Esophagus muscularis mucosa (tissue), 4 donors: ENCODE data around the gene ASB15. TPM values are rescaled to one million over a fixed set of nuclear protein-coding genes. Genes with fewer than 3 reads are reported as not detected.

ENCODE experiments used
- DNase-seq: peaks from one replicate; pipeline ENCODE4 v3.0.0-alpha.2; 2017; ENCODE audit errors: extremely low spot score
- H3K27ac ChIP-seq, 4 donors: fragments of 200-600 bp; sonication (generic); replicated peaks in 1 of 4; 1 replicate in 3 of 4; 2 replicates in 1 of 4; pipeline ENCODE4 v1.5.1; 2016 to 2019; ENCODE audit warnings: mild to moderate bottlenecking in 1 of 4
- H3K27me3 ChIP-seq, 4 donors: fragments of 200-600 bp; sonication (generic); one replicate each; pipeline versions ENCODE4 v1.5.1 to v1.6.0; 2016 to 2019
- H3K36me3 ChIP-seq, 4 donors: fragments of 200-600 bp; sonication (generic); one replicate each; pipeline ENCODE4 v1.5.1; 2016 to 2019
- H3K4me1 ChIP-seq, 4 donors: fragments of 200-600 bp; sonication (generic); one replicate each; pipeline ENCODE4 v1.5.1; 2016 to 2019
- H3K4me3 ChIP-seq, 4 donors: fragments of 200-600 bp; sonication (generic); 1 replicate in 2 of 4; 2 replicates in 2 of 4; pipeline ENCODE4 v1.5.1; 2016 to 2019; ENCODE audit warnings: mild to moderate bottlenecking in 4 of 4, moderate library complexity in 1 of 4
- H3K9me3 ChIP-seq, 4 donors: fragments of 200-600 bp; sonication (generic); 1 replicate in 3 of 4; 2 replicates in 1 of 4; pipeline ENCODE4 v1.5.1; 2016 to 2019
- CTCF ChIP-seq, 3 experiments: fragments of 200-600 bp in 2 of 3; fragments of 450-650 bp in 1 of 3; sonication (generic) in 2 of 3; IDR thresholded peaks; one replicate each; pipeline ENCODE4 v1.5.1; 2017 to 2019; ENCODE audit warnings: antibody characterized with exemption in 3 of 3, mild to moderate bottlenecking in 2 of 3, moderate library complexity in 1 of 3
- EP300 ChIP-seq: sonication (generic); formaldehyde crosslinking; IDR thresholded peaks from one replicate; pipeline ENCODE4 v1.6.1; 2017; ENCODE audit warnings: antibody characterized with exemption
- POLR2A ChIP-seq: fragments of 450-650 bp; IDR thresholded peaks from one replicate; pipeline ENCODE4 v1.6.1; 2017; ENCODE audit warnings: antibody characterized with exemption, moderate library complexity, mild to moderate bottlenecking, low read depth
- POLR2AphosphoS5 ChIP-seq, 2 donors: sonication (generic); formaldehyde crosslinking; IDR thresholded peaks; one replicate each; pipeline ENCODE4 v1.6.1; 2017; ENCODE audit warnings: antibody characterized with exemption in 2 of 2
- WGBS: methylation state at CpG from one replicate; pipeline ENCODE4 v1.1.5; 2018; 5-methylcytosine and 5-hydroxymethylcytosine counted together
- intact Hi-C: fragments of 100-400 bp; cut with DNase I; formaldehyde crosslinking; loops from one replicate; pipeline ENCODE4 v1.15.1; 2023
- total RNA-seq, 4 donors: library from RNA; depleted of rRNA; stranded (reverse); fragments of >200 nt; gene quantifications; one replicate each; pipeline versions ENCODE4 v1.1.0 to v1.2.1, GENCODE V29; 2016

The ASB15 gene
- total RNA-seq, 4 donors from 2014 or later, result not detected

- intact Hi-C loops, result loop anchor here (5.0 to 10.0 kb wide), 2 partner anchors 190 to 672 kb away; partner anchors contain the start of genes CADPS2 and WASL
- 3% methylated on average over 12 of the region's 12 CpGs for WGBS
- DNase-seq, result no peak
- Histone ChIP-seq H3K9me3 (no peaks in the 10 kb centered on the region), H3K4me3 (peak overlapping the region; percentile 70 to 94 (median 84)), H3K27ac (peak overlapping the region; percentile 89 to 91 (median 90)), H3K4me1 (peaks cover 32 to 49% (median 44%) of the 10 kb centered on the region in 4 donors), H3K27me3 (no peaks in the 10 kb centered on the region), H3K36me3 (peaks cover 0 to 29% (median 2%) of the 10 kb centered on the region in 4 donors)
- TF ChIP-seq EP300, result no peak
- TF ChIP-seq POLR2A, result no peak
- no peak for TF ChIP-seq POLR2AphosphoS5 (IDR thresholded peaks at IDR 0.05)
- no peak for TF ChIP-seq CTCF (IDR thresholded peaks at IDR 0.05)
Observed at GRCh38 chr7:123557016-123557397, 44.6 kb upstream of the ASB15 start.

- Histone ChIP-seq H3K36me3 (peaks cover 0 to 27% (median 2%) of the 10 kb centered on the region in 4 donors), H3K4me1 (peaks cover 32 to 48% (median 44%) of the 10 kb centered on the region in 4 donors), H3K27me3 (no peaks in the 10 kb centered on the region), H3K4me3 (peak within 1 kb of the TSS; percentile 70 to 94 (median 84)), H3K27ac (peak within 1 kb of the TSS; percentile 89 to 91 (median 90)), H3K9me3 (no peaks in the 10 kb centered on the region)
- intact Hi-C loops, result loop anchor here (5.0 to 10.0 kb wide), 2 partner anchors 190 to 673 kb away; partner anchors contain the start of genes CADPS2 and WASL
- peak; percentile 99 for DNase-seq
- under 1% methylated on average over 40 of the region's 40 CpGs for WGBS
- TF ChIP-seq CTCF (IDR thresholded peaks at IDR 0.05) (peak in 1 of 3 experiments; percentile 15), POLR2AphosphoS5 (IDR thresholded peaks at IDR 0.05) (peak; percentile 95 to 96), POLR2A (peak; percentile 71), EP300 (no peak)
Observed at GRCh38 chr7:123557398-123558288, 44.0 kb upstream of the ASB15 start, which contains the start of gene NDUFA5. TSS of gene NDUFA5 (minus strand) at chr7:123557818. CDS start at chr7:123557795, 23 bp downstream.

GRCh38 chr7:123558289-123558874 lies 43.2 kb upstream of the ASB15 start:
- Histone ChIP-seq H3K4me1 (peaks cover 26 to 41% (median 40%) of the 10 kb centered on the region in 4 donors), H3K27me3 (no peaks in the 10 kb centered on the region), H3K36me3 (peaks cover 0 to 20% (median 0%) of the 10 kb centered on the region in 4 donors), H3K27ac (peak overlapping the region; percentile 89 to 91 (median 90)), H3K4me3 (peak overlapping the region; percentile 70 to 94 (median 84)), H3K9me3 (no peaks in the 10 kb centered on the region)
- intact Hi-C loops, result loop anchor here (5.0 to 10.0 kb wide), 2 partner anchors 189 to 674 kb away; partner anchors contain the start of genes CADPS2 and WASL
- WGBS, result 47% methylated on average over 4 of the region's 4 CpGs
- TF ChIP-seq POLR2AphosphoS5 (IDR thresholded peaks at IDR 0.05), result no peak
- no peak for TF ChIP-seq EP300
- TF ChIP-seq POLR2A, result no peak
- no peak for TF ChIP-seq CTCF (IDR thresholded peaks at IDR 0.05)
- no peak for DNase-seq

DNA sequence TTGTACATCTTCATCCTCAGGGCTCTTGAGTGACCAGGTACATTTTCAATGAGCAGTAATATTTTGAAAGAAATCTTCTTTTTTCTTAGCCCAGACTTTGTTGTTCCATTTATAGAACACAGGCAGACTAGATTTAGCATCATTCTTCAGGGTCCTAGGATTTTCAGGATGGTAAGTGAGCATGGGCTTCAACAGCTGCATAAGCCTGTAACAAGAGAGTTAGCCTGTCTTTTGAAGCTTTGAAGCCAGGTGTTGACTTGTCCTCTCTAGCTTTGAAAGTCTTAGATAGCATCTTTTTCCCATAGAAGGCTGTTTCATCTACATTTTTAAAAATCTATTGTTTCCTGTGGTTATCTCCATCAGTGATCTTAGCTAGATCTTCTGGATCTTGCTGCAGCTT lies 39.5 kb upstream of the ASB15 start:
- intact Hi-C loops, result no loop called here
- peaks cover 0 to 6% (median 5%) of the 10 kb centered on the region in 4 donors for H3K4me1 ChIP-seq
- DNase-seq, result no peak

More for the DNA sequence above, 39.5 kb upstream of the ASB15 start:
- no peaks in the 10 kb centered on the region for H3K36me3 ChIP-seq
- H3K4me3 ChIP-seq, result no peak overlapping the region
- no peaks in the 10 kb centered on the region for H3K27me3 ChIP-seq
- H3K27ac ChIP-seq, result no peak overlapping the region
- H3K9me3 ChIP-seq, result no peaks in the 10 kb centered on the region
- TF ChIP-seq POLR2A, result no peak
- TF ChIP-seq CTCF (IDR thresholded peaks at IDR 0.05), result no peak
- no peak for TF ChIP-seq EP300
- no peak for TF ChIP-seq POLR2AphosphoS5 (IDR thresholded peaks at IDR 0.05)
